HepG2 (cell line): ENCODE results near the gene FGD2. TPM values are rescaled to one million over a fixed set of nuclear protein-coding genes. Genes with fewer than 3 reads are reported as not detected.

Source experiments
- CTCF ChIP-seq: sonication (generic); formaldehyde crosslinking; IDR thresholded peaks from 2 replicates; pipeline ENCODE4 v1.5.0; 2020; ENCODE audit warnings: mild to moderate bottlenecking, missing genetic modification reagents, moderate library complexity
- E2F2 ChIP-seq: sonication (generic); formaldehyde crosslinking; IDR thresholded peaks from 2 replicates; pipeline ENCODE4 v1.4.0; 2020; ENCODE audit warnings: missing genetic modification reagents, borderline replicate concordance
- KAT8 ChIP-seq: IDR thresholded peaks from 2 replicates; pipeline ENCODE4 v1.6.1; 2016; ENCODE audit warnings: missing genetic modification reagents, missing compliant biosample characterization
- KDM4B ChIP-seq: sonication (generic); formaldehyde crosslinking; IDR thresholded peaks from 2 replicates; pipeline ENCODE4 v1.4.0; 2020; ENCODE audit warnings: missing genetic modification reagents
- NFAT5 ChIP-seq: sonication (generic); formaldehyde crosslinking; IDR thresholded peaks from 2 replicates; pipeline ENCODE4 v1.4.0; 2020; ENCODE audit warnings: missing genetic modification reagents
- PHF8 ChIP-seq: sonication (generic); formaldehyde crosslinking; IDR thresholded peaks from 2 replicates; pipeline ENCODE4 v1.5.0; 2020; ENCODE audit warnings: missing genetic modification reagents
- SMAD9 ChIP-seq: sonication (generic); formaldehyde crosslinking; IDR thresholded peaks from 2 replicates; pipeline ENCODE4 v1.5.1; 2020; ENCODE audit warnings: mild to moderate bottlenecking, missing genetic modification reagents
- ZNF460 ChIP-seq: sonication (generic); formaldehyde crosslinking; IDR thresholded peaks from 2 replicates; pipeline ENCODE4 v1.5.1; 2020; ENCODE audit warnings: missing genetic modification reagents, mild to moderate bottlenecking, borderline replicate concordance
- ZNF574 ChIP-seq: sonication (generic); formaldehyde crosslinking; IDR thresholded peaks from 2 replicates; pipeline ENCODE4 v1.4.0; 2020; ENCODE audit warnings: missing genetic modification reagents
- polyA plus RNA-seq, 8 experiments: library from polyadenylated mRNA; depleted of rRNA in 3 of 8; stranded (reverse) in 7 of 8; unstranded in 1 of 8; fragments of >200 nt; fragmentation: Illumina TruSeq in 4 of 8; extraction: Trizol in 4 of 8; gene quantifications; 2 replicates each; pipeline versions ENCODE4 v1.2.1 to v1.2.3, GENCODE V29; 2011 to 2016; ENCODE audit warnings: low read depth in 4 of 8, missing spikeins in 1 of 8, mixed read lengths in 1 of 8; ENCODE audit not compliant: insufficient read depth in 1 of 8
- total RNA-seq, 5 experiments: library from RNA; depleted of rRNA; stranded (reverse); fragments of >200 nt; fragmentation: Illumina TruSeq; extraction: Trizol; gene quantifications; 2 replicates each; pipeline ENCODE4 v1.2.3, GENCODE V29; 2016; ENCODE audit warnings: low read depth in 1 of 5

Gene FGD2
- total and polyA plus RNA-seq, 2 of the 13 experiments (the other 11 are each of a cell fraction or from before 2014, with no cell fraction given) = not detected

- TF ChIP-seq ZNF574 (CRISPR knock-in tag) = 0 out of 2 replicates have a peak, but pooled peaks have one; percentile 25
- TF ChIP-seq ZNF460 (CRISPR knock-in tag) = peak; percentile 82
- TF ChIP-seq KAT8 = peak; percentile 78; the same call in 1 of the 2 replicates
- peak; percentile 70; the same call in 1 of the 2 replicates for TF ChIP-seq KDM4B (CRISPR knock-in tag)
- TF ChIP-seq NFAT5 (CRISPR knock-in tag) = 0 out of 2 replicates have a peak, but pooled peaks have one; percentile 21
- 0 out of 2 replicates have a peak, but pooled peaks have one; percentile 17 for TF ChIP-seq PHF8
- 0 out of 2 replicates have a peak, but pooled peaks have one; percentile 20 for TF ChIP-seq E2F2 (CRISPR knock-in tag)
- no peak for TF ChIP-seq SMAD9 (CRISPR knock-in tag)
- peak; percentile 97 for TF ChIP-seq CTCF (CRISPR knock-in tag)
Observed at GRCh38 chr6:37029249-37029971, 24.0 kb downstream of the FGD2 start (continued).
